Smooth muscle cell (in vitro differentiated cells): ENCODE measurements around the gene MON2. TPM values are rescaled to one million over a fixed set of nuclear protein-coding genes. Genes with fewer than 3 reads are reported as not detected.

Source experiments
- DNase-seq: peaks from one replicate; lab custom pipeline; 2025; ENCODE audit not compliant: unreplicated experiment; lab: John Stamatoyannopoulos, UW
- H2AFZ ChIP-seq: fragments of 200-600 bp; sonication (generic); 2 replicates; pipeline ENCODE4 v1.6.0; 2016; ENCODE audit warnings: antibody characterized with exemption, low read depth, mild to moderate bottlenecking
- H3F3A ChIP-seq: fragments of 200-600 bp; sonication (generic); 2 replicates; pipeline ENCODE4 v1.6.0; 2017; ENCODE audit warnings: antibody characterized with exemption, low read depth
- H3K27ac ChIP-seq: fragments of 200-600 bp; sonication (generic); 2 replicates; pipeline ENCODE4 v1.5.1; 2016; ENCODE audit warnings: low read depth, mild to moderate bottlenecking
- H3K27me3 ChIP-seq: fragments of 200-600 bp; sonication (generic); 2 replicates; pipeline ENCODE4 v1.6.1; 2016; ENCODE audit warnings: low read depth, mild to moderate bottlenecking
- H3K36me3 ChIP-seq: fragments of 200-600 bp; sonication (generic); 2 replicates; pipeline ENCODE4 v1.5.1; 2016; ENCODE audit warnings: low read depth
- H3K4me1 ChIP-seq: fragments of 200-600 bp; sonication (generic); 2 replicates; pipeline ENCODE4 v1.5.1; 2016; ENCODE audit warnings: low read depth
- H3K4me2 ChIP-seq: fragments of 200-600 bp; sonication (generic); 2 replicates; pipeline ENCODE4 v1.6.0; 2016; ENCODE audit warnings: mild to moderate bottlenecking
- H3K4me3 ChIP-seq: fragments of 200-600 bp; sonication (generic); 2 replicates; pipeline ENCODE4 v1.5.1; 2016; ENCODE audit warnings: mild to moderate bottlenecking
- H3K79me2 ChIP-seq: fragments of 200-600 bp; sonication (generic); 2 replicates; pipeline ENCODE4 v1.6.0; 2016; ENCODE audit warnings: low read depth, mild to moderate bottlenecking
- H3K9ac ChIP-seq: fragments of 200-600 bp; sonication (generic); 2 replicates; pipeline ENCODE4 v1.6.0; 2016; ENCODE audit warnings: low read depth
- H3K9me3 ChIP-seq: fragments of 200-600 bp; sonication (generic); replicated peaks from 2 replicates; pipeline ENCODE4 v1.5.1; 2016; ENCODE audit warnings: low read depth
- H4K20me1 ChIP-seq: fragments of 200-600 bp; sonication (generic); 2 replicates; pipeline ENCODE4 v1.6.0; 2016; ENCODE audit warnings: low read depth
- WGBS: methylation state at CpG from one replicate; pipeline ENCODE4 v1.1.7; 2016; ENCODE audit warnings: low lambda C conversion rate; 5-methylcytosine and 5-hydroxymethylcytosine counted together
- polyA plus RNA-seq: library from polyadenylated mRNA; unstranded; fragments of >200 nt; fragmentation: Nextera tagmentation; extraction: Ambion mirVana; gene quantifications from 2 replicates; pipeline ENCODE4 v1.2.1, GENCODE V29; 2016
- total RNA-seq: library from RNA; depleted of rRNA; stranded (reverse); fragments of >200 nt; gene quantifications from 2 replicates; pipeline ENCODE4 v1.2.3, GENCODE V29; 2014
- TF ChIP-seq, protein P1 (sequence below): fragments of 200-600 bp; sonication (generic); IDR thresholded peaks from 2 replicates; pipeline ENCODE4 v1.5.1; 2017; ENCODE audit warnings: borderline replicate concordance, mild to moderate bottlenecking, antibody characterized with exemption; ENCODE audit not compliant: insufficient read depth, poor library complexity, severe bottlenecking

Gene MON2
- total and polyA plus RNA-seq, 2 experiments from 2014 or later: 18.1 to 72.5 TPM

GRCh38 chr12:62582065-62582366, 115.4 kb downstream of the MON2 start:
- no peaks in the 10 kb centered on the region for H3K9me3 ChIP-seq
- H4K20me1 ChIP-seq: no peaks in the 10 kb centered on the region
- no peak for DNase-seq
- H3K27ac ChIP-seq: no peak overlapping the region
- H3K9ac ChIP-seq: no peak overlapping the region
- no peak overlapping the region for H2AFZ ChIP-seq
- H3F3A ChIP-seq: peaks cover 14% of the 10 kb centered on the region
- no peaks in the 10 kb centered on the region for H3K4me1 ChIP-seq
- no peaks in the 10 kb centered on the region for H3K79me2 ChIP-seq
- no peaks in the 10 kb centered on the region for H3K27me3 ChIP-seq
- WGBS: 43% methylated on average over 2 of the region's 2 CpGs
- TF ChIP-seq, protein P1, sequence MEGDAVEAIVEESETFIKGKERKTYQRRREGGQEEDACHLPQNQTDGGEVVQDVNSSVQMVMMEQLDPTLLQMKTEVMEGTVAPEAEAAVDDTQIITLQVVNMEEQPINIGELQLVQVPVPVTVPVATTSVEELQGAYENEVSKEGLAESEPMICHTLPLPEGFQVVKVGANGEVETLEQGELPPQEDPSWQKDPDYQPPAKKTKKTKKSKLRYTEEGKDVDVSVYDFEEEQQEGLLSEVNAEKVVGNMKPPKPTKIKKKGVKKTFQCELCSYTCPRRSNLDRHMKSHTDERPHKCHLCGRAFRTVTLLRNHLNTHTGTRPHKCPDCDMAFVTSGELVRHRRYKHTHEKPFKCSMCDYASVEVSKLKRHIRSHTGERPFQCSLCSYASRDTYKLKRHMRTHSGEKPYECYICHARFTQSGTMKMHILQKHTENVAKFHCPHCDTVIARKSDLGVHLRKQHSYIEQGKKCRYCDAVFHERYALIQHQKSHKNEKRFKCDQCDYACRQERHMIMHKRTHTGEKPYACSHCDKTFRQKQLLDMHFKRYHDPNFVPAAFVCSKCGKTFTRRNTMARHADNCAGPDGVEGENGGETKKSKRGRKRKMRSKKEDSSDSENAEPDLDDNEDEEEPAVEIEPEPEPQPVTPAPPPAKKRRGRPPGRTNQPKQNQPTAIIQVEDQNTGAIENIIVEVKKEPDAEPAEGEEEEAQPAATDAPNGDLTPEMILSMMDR: no peak
- H3K4me2 ChIP-seq: no peak overlapping the region
- no peak overlapping the region for H3K4me3 ChIP-seq
- H3K36me3 ChIP-seq: peaks cover 7% of the 10 kb centered on the region

- Histone ChIP-seq H3K9me3 (no peaks in the 10 kb centered on the region), H3K36me3 (peaks cover 5% of the 10 kb centered on the region), H2AFZ (no peak overlapping the region), H4K20me1 (no peaks in the 10 kb centered on the region), H3K27me3 (no peaks in the 10 kb centered on the region), H3K4me2 (no peak overlapping the region), H3K27ac (no peak overlapping the region), H3K4me3 (no peak overlapping the region), H3K79me2 (no peaks in the 10 kb centered on the region), H3K4me1 (no peaks in the 10 kb centered on the region), H3F3A (peaks cover 14% of the 10 kb centered on the region), H3K9ac (no peak overlapping the region)
- TF ChIP-seq, protein P1: no peak
- 100% methylated on average over 4 of the region's 4 CpGs for WGBS
- no peak for DNase-seq
Observed at GRCh38 chr12:62584619-62585018, 118.0 kb downstream of the MON2 start.

- Histone ChIP-seq H3F3A (no peaks in the 10 kb centered on the region), H3K79me2 (no peaks in the 10 kb centered on the region), H3K4me3 (no peak overlapping the region), H3K9me3 (no peaks in the 10 kb centered on the region), H3K9ac (no peak overlapping the region), H3K27ac (no peak overlapping the region), H3K27me3 (no peaks in the 10 kb centered on the region), H2AFZ (no peak overlapping the region), H3K4me2 (no peak overlapping the region), H4K20me1 (no peaks in the 10 kb centered on the region), H3K36me3 (peaks cover 5% of the 10 kb centered on the region), H3K4me1 (no peaks in the 10 kb centered on the region)
- TF ChIP-seq, protein P1: no peak
- WGBS: 81% methylated on average over 2 of the region's 2 CpGs
- no peak for DNase-seq
Observed at GRCh38 chr12:62586850-62587249, 120.2 kb downstream of the MON2 start.

DNA sequence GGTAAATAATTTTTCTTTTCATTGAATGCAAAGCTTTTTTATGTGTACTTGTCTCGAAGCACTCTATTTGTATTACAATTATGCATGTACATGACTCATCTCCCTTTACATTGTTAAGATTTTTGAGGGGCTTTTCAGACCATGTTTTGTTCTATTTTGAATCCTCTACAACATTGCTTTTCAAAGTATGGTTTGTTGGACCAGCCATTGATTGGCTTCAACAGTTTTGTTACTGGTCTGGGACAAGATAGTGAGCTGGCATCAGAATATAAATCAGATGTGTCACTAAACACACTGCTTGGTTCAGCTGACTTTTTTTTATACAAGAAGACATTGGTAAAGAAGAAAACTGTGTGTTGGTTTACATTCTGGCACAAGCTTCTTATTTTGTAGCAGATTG, 122.3 kb downstream of the MON2 start:
- H3K4me3 ChIP-seq: no peak overlapping the region
- no peaks in the 10 kb centered on the region for H3F3A ChIP-seq
- DNase-seq: no peak
- no peaks in the 10 kb centered on the region for H4K20me1 ChIP-seq
- WGBS: 72% methylated on average over 1 of the region's 1 CpG
- peaks cover 13% of the 10 kb centered on the region for H3K36me3 ChIP-seq
- H3K4me2 ChIP-seq: no peak overlapping the region
- H3K9me3 ChIP-seq: no peaks in the 10 kb centered on the region
- no peak overlapping the region for H3K9ac ChIP-seq
- no peaks in the 10 kb centered on the region for H3K4me1 ChIP-seq
- no peak overlapping the region for H3K27ac ChIP-seq
- H2AFZ ChIP-seq: no peak overlapping the region
- TF ChIP-seq, protein P1: no peak
- H3K79me2 ChIP-seq: no peaks in the 10 kb centered on the region
- H3K27me3 ChIP-seq: no peaks in the 10 kb centered on the region
